DMS 273 treated with DMSO at 0.1 percent for 48 hours (cell line): ENCODE measurements around the gene SERGEF.

Source experiments
- DNase-seq: peaks from one replicate; lab custom pipeline; 2025; lab: John Stamatoyannopoulos, UW

SERGEF gene

DNA sequence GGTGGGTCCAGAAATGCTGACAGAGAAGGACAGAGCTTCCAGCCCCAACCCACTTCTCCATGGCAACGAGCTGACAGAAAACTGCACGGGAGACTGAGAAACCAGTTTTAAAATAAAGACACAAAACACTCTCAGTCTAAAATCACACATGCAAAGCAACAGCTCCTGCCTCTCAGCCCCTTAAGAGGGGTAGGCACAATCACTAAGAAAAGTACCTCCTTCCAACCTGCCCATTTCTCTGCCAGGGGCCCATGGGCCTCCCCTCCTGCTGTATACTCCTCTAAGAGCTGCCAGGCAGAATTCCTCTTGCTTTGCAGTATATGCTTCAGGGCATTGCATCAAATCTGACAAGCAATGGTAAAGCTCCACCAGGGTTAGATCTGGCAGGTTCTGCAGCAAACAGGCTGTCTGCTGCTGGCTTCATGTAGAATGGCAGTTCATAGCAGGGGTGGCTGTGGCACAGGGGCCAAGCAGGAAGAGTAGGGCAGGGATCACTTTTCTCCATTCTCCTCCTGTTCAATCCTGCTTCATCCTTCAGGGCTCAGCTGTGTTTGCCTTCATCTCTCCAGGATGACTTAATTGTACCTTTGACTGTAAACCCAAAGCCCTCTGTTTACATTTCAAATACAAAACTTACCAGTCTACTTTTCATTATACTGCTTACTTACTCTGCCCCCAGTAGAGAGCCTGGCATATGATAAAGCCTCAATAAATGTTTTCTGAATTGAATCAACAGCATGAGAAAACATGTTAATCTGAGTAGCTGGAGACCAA, 200.6 kb downstream of the SERGEF start:
- no peak for DNase-seq

DNA sequence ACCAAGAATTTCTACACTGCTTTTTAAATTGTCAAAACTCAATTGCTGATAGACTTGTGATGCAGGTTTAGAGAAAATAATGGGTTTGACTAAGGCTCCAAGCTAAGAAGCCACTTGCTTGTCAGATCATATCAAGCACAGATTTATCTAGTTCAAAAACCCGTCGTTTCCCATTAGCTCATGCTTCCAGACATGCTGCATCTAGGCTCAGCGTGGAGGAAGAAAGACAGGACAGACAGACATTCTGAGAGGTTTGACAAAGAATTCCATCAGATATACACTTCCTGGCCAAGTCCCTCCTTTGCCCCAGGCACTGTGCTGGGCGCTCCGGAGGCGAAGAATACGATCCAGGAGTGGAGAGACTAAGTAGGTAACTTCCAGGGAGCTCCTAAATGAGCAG, 201.5 kb downstream of the SERGEF start:
- no peak for DNase-seq

DNA sequence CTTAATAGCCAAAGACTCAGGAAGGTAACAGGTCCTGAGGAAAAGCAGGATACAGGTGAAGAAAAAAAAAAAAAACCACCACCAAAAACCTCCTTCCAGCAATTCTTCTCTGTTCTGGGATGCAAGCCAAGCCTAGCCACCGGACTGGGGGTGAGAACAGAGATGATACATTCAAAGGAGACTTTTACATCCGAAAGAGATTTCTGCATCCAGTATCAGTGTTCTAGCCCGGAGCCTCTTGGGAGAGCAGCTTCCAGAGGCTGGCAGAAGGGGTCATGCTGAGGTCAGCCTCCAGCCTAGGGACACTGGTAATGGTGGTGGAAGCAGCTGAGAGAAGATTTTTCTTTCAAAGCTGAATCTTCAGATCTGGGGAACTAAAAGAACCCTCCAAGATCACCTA, 202.1 kb downstream of the SERGEF start:
- no peak for DNase-seq

DNA sequence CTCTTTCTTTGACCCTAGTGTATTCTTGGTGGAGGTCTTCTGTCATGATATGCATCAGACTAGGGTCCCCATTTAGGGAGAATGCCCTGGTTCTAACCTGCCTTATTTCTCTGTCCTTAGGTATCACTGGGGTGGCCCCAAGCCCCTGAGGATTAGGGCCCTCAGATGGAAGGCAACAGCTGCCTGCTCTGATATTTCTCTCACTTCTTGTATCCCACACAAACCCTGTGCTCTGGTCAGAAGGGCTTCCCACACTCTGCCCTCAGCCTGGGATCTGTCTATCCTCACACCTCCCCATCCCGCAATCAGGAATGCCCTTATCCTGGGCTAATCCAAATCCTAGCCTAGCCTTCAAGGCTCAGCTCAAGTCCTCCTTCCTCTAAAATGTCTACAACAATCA, 202.8 kb downstream of the SERGEF start:
- DNase-seq = no peak

DNA sequence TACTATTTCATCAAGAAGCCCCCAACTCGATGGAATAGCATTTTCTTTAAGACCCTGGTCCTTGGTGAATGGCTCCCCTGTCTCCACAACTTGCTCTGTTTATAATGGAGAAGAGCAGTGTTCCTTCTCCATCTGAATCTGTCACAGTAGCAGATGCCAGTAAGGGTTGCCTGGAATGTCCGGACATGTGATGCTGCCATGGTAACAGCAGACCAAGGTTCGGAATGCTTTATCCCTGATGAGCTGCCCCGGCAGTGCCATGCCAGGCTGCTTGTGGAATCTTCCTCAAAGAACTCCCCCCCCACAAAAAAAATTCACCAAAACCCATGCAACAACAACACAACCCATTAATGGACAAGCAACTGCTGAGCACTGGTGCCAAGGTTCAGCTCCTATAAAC, 205.8 kb downstream of the SERGEF start:
- no peak for DNase-seq

DNA sequence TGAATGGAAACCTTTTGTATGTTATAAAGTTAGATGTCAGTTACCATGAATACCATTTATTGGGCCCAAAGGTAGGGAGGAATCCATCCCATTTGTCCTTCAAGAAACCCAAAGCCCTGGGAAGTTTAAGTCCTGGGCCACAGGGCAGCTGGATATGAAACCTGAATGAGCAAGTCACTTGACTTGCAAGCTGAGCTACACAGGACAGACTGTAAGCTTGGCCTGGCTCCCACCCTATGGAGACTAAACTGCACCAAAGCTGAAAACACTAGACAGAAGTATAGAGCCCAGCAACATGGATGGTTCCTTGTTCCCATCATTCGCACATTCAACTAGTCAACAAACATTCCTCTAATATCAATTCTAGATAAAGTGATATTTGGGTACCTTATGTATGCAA, 207.0 kb downstream of the SERGEF start:
- DNase-seq = no peak

DNA sequence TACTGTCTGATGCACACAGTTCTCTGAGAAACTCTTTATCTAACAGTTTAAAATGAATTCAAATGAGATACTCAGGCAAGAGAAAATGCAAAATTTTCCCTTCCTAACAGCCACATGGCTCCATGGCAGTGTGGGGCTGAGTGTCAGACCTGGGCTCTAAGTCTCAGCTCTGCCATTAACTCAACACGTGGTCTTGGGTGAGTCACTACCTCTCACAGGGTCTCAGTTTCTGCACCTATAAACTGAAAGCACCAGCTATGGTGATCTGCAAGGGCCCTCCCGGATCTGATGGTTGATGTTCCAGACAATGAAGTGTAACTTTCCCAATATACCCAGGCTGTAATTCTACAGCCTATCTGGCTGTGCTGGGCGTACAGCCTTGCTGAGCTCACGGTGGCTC, 207.8 kb downstream of the SERGEF start:
- DNase-seq = no peak

DNA sequence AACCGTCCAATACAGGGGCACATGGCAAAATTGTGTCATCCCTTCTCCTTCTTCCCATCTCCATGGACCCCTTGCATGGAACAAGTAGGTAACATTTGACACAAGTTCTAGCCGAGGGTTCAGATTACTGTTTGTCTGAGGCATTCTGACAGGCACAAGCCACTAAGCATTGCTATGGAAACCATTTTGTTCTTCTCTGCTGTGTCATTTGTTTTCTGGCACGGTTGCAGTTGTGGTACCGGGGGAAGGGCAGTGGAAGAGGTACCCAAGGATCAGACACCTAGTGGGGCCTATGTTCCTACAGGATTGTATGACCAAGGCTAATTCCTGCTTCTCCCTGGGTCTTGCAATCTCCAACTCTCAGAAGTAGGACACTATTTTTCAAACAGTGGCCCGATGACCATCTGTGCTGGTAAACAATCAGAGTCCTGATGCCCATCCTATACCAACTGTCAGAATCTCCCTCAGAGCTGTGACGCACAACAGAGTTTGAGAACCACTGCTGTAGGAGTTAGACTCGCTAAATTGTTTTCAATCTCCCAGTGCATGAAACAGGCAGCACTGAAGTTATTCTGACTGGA, 209.0 kb downstream of the SERGEF start:
- DNase-seq = no peak

DNA sequence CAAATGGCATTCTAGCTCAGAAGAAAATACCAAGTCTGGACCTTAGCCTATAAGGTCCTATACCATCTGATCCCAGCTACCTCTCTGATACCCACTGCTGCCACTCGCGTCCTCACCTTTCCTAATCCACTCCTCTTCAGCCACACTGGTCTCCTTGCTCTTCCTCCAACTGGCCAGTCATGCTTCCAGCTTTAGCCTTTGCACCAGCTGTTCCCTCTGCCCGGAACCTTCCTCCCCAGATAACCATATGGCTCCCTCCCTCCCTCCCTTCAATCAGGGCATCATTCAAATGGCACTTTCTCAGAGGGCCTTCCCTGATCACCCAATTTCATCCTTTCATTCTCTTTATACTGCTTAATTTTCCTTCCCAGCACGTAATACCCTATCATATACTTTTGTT, 210.4 kb downstream of the SERGEF start:
- peak; percentile 37 for DNase-seq

DNA sequence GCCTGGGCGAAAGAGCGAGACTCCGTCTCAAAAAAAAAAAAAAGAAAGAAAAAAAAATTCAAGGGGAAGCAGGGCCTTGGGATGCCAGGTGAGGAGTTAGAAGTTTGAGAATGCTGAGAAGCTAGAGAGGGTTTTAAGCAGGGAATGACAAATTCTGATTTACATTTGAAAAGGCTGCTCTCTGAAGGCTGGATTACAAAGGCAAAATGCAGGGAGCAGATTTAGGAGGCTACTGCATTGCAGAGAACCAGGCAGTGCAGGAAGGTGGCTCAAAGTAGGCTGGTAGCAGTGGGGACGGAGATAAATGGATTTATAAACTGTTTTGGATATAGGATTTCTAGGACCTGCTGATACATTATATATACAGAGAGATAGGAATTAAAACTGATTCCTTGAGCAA, 211.7 kb downstream of the SERGEF start:
- DNase-seq = no peak

DNA sequence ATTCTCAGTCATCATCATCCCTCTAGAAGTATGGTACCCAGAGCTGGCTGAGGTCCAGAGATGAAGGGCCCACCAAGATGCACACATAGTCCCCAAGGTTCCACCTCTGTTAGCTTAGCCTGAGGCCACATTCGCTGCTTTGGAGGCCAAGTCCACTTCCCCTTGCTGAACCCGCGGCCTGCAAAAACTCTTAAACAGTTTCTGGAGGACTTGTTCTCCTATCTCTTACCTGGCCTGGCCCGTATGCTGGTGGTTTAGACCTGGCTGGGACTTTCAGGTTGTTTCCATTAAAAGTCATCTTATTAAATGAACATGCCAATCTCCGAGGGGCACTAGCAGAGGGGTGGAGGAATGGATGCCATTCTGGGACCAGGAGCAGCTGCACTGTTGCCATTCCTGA, 213.7 kb downstream of the SERGEF start:
- DNase-seq = no peak

DNA sequence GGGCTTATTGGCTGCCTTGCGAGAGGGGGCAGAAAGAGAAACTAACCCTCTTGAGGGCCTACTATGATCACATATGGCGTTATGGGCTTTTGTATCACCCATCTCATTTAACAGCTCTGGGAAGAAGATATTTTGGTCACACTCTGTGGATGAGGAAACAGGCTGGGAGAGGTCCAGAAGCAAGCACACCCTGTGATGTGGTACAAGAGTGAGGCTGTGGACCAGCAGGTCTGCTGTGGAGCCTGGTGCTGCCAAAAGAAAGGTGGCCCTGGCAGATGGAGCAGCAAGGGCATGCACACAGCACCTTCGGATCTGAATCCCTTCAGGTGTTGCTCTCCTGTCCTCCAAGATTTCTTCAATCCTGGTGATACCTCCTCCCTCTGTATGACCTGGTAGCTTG, 214.1 kb downstream of the SERGEF start:
- no peak for DNase-seq

DNA sequence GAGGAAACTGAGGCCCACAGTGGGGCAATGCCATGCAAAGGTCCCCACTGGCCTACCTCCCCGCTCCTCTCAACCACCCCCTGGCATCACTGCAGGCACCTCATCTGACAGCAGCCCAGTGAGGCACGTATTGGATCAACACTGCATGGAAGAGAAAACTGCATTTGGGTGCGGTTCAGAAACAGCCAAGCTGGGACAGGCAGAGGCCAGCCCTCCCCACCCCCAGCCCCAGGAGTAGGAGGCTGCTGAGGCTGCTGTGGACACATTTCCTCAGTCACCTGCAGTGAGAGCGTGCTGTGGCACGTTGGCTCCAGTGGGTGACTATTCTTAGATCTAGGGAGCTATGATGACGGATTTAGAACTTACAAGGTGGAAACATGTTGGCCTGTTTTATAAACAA, 214.6 kb downstream of the SERGEF start:
- no peak for DNase-seq

DNA sequence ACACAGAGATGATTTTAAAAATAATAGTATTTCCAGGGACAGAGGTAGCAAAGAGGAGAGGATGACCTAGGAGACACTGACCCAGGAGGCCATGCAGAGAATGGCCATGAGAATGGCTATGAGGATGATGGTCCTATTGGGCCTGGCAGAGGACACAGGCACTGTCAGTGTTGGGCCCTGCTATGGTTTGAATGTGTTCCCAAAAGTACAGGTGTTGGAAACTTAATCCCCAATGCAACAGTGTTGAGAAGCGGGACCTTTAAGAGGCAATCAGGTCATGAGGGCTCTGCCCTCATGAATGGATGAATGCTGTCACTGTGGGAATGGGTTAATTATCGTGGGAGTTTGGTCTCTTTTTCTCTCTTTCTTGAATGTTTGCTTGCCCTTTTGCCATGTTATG, 216.7 kb downstream of the SERGEF start:
- DNase-seq = no peak

DNA sequence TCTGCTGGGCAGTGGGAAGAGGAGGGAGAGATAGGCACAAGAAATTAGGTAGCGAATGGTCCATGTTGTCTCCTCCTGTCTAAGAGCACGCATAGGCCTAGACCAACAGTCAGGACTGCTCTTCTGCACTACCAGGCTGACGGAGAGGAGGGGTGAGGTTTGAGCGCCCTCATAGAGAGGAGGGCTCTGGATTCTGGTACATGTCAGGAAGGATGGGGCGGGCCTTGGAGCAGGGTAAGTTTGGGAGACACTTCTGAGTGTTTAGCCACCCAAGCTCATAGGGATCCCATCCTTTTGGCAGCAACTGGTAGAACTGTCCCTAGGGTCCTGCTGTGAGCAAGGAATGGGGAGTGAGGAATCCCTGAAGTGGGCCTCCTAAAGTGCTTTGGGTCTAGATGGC, 217.9 kb downstream of the SERGEF start:
- no peak for DNase-seq

DNA sequence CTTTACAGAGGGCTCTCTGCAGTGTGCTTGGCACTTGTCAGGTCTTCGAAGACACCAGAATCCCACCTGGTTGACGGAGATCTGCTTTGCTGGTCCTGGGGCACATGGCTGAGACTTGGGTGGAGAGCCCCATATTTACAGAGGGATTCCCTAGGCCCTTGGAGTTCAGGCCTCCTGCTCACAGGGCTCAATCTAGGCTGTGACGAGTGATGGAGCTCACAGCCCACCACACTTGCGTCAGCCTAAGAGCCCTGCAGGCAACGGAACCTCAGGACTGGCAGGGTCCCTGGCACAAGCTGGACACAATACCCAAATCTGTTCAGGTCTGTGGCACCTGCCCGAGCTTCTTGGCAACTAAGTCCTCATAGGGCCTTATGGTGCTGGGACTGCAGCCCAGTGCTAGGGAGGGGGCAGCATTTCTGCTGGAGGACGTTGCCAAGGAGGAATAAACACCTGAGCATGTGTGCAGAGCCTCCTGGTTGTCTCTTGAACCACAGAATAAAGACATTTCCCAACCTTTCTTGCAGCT, 219.1 kb downstream of the SERGEF start:
- no peak for DNase-seq

DNA sequence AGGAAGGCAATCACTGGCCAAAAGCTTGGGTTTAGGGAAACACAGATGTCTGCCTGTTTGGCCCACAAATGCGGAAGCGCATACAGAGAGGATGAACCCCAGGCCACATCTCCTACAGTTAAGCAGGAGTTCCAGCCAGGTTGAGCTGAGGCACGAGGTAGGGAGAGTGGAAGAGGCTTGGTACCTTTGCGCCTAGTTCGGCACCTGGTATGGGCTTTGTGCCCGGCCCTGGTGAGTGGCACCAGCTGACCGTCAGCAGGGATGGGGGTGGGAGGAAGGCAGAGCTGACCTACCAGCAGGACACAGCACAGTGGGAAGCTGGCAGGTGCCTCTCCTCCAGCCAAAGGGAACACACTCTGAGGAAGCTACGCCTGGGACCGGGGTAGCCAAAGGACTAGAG, 220.7 kb downstream of the SERGEF start:
- no peak for DNase-seq

DNA sequence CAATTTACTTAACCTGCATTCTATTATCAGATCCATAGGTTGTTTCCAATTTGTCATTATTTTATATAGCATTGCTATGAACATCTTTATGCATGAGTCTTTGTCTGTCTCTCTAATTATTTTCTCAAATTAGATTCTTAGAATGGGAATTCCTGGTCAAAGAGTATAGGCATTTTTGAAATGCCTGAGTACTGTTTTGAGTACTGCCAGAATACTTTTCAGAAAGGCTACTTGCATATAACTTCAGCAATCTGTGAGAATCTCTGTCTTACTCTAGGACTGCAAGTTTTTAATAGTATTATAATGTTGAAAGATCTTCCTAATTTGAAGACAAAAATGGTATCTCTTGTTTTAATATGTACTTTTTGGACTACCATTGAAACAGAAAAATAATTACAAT, 221.7 kb downstream of the SERGEF start:
- no peak for DNase-seq

DNA sequence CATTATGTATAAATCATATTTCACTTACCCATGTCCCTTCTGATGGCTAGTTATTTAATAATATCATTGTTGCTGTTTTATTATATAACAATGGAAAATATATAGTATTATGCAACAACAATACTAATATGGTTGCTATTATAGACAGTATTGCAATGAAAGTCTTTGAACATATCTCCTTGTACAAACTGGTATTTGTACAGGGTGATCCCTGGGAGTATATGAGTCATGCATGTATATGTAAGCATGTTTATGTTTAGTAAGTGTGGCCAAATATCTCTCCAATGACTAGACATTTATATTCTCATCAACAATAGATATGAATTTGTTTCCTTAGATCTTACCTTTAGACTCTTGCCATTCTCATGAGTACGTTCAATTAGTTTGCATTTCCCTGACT, 222.4 kb downstream of the SERGEF start:
- no peak for DNase-seq

DNA sequence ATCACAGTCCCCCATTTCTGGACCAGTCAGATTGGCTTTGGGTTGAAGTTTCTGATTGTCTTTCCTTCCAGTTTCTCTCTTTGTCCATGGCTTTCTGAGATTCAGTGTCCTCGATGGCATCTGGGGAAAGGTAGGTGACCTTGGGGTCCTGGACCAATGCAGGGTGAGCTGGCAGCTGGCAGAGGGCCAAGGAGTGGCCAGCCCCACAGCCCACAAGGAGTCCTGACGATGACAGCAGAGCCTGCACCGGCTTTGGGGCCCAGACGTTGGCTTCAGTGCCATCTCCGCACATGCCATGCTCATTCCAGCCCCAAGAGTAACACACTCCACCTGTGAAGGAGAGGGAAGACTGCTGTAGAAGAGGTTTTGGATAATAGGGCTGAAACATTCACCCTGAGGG, 224.8 kb downstream of the SERGEF start:
- no peak for DNase-seq

DNA sequence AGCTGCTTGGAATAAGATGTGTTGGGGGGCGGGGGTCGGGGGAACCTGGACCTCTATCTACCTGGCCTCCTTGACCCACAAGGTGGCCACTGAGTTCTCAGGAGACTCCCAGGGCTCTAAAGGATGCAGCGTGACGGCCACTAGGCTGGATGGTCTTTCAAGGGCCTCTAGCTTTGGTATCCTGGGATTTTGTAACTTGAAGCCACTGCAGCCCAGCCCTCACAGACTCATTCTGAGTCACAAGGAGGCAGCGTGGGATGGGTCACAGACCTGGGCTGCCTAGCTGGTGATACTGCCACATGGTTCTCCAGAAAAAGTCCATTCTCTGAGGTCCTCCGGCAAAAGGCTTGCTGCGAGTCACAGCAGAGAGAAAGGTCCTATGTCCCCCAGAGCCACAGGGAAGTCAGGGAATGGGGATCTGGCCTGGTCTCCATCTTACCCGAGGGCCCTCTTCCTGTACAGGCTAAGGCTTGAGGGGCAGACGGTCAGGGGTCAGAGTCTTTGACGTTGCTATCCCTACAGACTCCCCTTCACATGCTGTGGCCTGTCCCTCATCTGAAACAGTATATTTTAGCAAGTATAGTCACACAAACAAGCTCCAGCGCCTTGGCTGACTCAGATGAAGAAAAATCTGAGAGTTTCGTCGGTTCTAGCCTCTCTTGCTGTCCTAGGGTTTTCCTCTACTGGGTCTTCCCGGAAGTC, 225.9 kb downstream of the SERGEF start:
- no peak for DNase-seq

DNA sequence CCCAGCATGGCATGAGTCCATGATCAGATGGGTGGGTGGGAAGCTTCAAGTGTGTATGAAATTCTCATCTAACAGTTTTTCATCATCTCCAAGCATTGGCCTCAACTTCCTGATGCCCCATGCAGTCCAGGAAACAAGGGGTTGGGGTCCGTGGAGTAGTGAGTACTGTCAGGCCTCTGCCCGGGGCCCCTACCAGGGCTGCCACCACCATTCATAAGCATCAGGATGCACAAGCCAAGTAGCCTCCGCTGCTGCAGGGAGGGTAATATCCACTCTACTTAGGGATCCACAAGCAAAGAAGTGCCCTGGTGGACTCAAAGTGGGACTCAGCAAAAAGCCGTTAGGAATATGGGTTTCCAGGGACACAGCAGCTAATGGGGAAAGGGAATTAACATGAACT, 229.0 kb downstream of the SERGEF start:
- DNase-seq = no peak

DNA sequence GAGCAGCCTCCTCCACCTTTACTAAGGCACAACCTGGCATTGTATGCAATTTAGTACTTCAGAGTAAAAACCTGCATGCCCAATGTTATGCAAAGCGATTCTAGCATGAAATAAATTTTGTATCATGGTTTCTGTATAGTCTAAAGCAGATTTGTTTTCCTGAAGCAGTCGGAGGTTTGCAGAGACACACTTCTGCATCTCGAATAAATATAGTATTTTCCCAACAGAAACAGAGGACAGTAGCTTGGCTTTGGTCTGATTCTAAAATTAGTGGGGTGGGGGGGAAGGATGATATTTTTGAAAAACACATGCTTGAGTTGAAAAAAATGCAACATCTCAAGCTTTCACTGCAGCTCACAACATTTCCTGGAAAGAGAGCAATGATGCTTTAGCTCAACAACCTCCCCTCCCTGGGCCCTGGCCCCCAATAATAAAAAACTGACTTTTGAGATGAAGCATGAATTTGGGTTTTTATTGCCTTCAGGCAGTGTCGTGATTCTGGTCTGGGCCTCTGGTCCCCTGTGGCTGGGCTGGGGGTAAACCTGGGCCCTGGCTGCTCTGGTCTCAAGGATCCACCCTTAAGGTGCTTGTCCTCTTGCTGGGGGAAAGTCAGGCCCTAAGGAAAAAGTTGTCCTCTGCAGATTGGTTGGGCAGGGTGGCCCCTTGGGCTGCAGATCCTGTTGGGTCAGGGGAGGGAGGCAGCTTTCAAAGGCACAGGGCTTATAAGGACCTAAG, 230.1 kb downstream of the SERGEF start:
- no peak for DNase-seq
